Measurements from ENCODE around the gene GOLGA3.
"Not testable (repeated sequence)": the region's sequence is repeated elsewhere in the genome, so short reads cannot be mapped to it uniquely, and the experiment has no call there.

DNA sequence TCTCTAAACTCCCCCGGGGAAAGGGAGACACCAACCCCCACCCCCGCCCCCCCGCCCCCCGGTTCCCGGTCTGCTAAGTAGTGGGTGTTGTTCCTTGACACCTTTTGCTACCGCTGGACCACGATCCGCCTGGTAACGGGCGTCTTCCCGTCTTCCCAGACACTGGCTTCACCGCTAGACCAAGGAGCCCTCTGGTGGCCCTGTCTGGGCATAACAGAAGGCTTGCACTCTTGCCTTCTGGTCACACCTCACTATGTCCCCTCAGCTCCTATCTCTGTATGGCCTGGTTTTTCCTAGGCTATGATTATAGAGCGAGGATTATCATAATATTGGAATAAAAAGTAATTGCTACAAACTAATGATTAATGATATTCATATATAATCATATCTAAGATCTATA is 19.3 kb downstream of the GOLGA3 start:
- TF ChIP-seq POLR2A (IDR thresholded peaks at IDR 0.05) = not testable (repeated sequence)
- TF ChIP-seq, protein P1, sequence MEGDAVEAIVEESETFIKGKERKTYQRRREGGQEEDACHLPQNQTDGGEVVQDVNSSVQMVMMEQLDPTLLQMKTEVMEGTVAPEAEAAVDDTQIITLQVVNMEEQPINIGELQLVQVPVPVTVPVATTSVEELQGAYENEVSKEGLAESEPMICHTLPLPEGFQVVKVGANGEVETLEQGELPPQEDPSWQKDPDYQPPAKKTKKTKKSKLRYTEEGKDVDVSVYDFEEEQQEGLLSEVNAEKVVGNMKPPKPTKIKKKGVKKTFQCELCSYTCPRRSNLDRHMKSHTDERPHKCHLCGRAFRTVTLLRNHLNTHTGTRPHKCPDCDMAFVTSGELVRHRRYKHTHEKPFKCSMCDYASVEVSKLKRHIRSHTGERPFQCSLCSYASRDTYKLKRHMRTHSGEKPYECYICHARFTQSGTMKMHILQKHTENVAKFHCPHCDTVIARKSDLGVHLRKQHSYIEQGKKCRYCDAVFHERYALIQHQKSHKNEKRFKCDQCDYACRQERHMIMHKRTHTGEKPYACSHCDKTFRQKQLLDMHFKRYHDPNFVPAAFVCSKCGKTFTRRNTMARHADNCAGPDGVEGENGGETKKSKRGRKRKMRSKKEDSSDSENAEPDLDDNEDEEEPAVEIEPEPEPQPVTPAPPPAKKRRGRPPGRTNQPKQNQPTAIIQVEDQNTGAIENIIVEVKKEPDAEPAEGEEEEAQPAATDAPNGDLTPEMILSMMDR (IDR thresholded peaks at IDR 0.05) = peak; percentile 26 to 61 (median 44)
